ENCODE data around the gene DCST2.

- no peak for TF ChIP-seq POLR2A (IDR thresholded peaks at IDR 0.05; ENCODE audit: low read depth, low read length)
- no peak for TF ChIP-seq TAF1 (IDR thresholded peaks at IDR 0.05; ENCODE audit: borderline replicate concordance, low read depth, low read length)
- no peak for TF ChIP-seq POLR2AphosphoS5 (IDR thresholded peaks at IDR 0.05; ENCODE audit: low read depth, low read length)
Measured at GRCh38 chr1:154990276-154990675, 43.3 kb downstream of the DCST2 start.

Data from GM12892 (cell line).